ENCODE measurements around the gene GNG12. TPM values are rescaled to one million over a fixed set of nuclear protein-coding genes. Genes with fewer than 3 reads are reported as not detected.

Gene GNG12
- total RNA-seq, 2 experiments from 2014 or later = not detected

GRCh38 chr1:67860776-67861175, 27.5 kb upstream of the GNG12 start:
- ChIA-PET POLR2A (no interaction called here), CTCF (no interaction called here)
- intact Hi-C loops (cut with micrococcal nuclease) = no loop called here
- ATAC-seq (no peak), DNase-seq (no peak)
- peaks cover 22% of the 10 kb centered on the region for H3K27me3 Mint-ChIP-seq
- TF ChIP-seq, protein P1, sequence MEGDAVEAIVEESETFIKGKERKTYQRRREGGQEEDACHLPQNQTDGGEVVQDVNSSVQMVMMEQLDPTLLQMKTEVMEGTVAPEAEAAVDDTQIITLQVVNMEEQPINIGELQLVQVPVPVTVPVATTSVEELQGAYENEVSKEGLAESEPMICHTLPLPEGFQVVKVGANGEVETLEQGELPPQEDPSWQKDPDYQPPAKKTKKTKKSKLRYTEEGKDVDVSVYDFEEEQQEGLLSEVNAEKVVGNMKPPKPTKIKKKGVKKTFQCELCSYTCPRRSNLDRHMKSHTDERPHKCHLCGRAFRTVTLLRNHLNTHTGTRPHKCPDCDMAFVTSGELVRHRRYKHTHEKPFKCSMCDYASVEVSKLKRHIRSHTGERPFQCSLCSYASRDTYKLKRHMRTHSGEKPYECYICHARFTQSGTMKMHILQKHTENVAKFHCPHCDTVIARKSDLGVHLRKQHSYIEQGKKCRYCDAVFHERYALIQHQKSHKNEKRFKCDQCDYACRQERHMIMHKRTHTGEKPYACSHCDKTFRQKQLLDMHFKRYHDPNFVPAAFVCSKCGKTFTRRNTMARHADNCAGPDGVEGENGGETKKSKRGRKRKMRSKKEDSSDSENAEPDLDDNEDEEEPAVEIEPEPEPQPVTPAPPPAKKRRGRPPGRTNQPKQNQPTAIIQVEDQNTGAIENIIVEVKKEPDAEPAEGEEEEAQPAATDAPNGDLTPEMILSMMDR (IDR thresholded peaks at IDR 0.05) = no peak
- H3K27ac Mint-ChIP-seq = no peak overlapping the region
- H3K4me3 Mint-ChIP-seq = no peak overlapping the region
- H3K36me3 Mint-ChIP-seq (ENCODE audit: low read depth) = no peaks in the 10 kb centered on the region
- H3K4me1 Mint-ChIP-seq (ENCODE audit: low read depth) = no peaks in the 10 kb centered on the region
- H3K9me3 Mint-ChIP-seq = no peaks in the 10 kb centered on the region

GRCh38 chr1:67856921-67857320, 23.7 kb upstream of the GNG12 start:
- Mint-ChIP-seq H3K4me3 (no peak overlapping the region), H3K36me3 (ENCODE audit: low read depth) (no peaks in the 10 kb centered on the region), H3K27ac (no peak overlapping the region), H3K4me1 (ENCODE audit: low read depth) (no peaks in the 10 kb centered on the region), H3K27me3 (peaks cover 10% of the 10 kb centered on the region), H3K9me3 (no peaks in the 10 kb centered on the region)
- CTCF ChIA-PET = no interaction called here
- TF ChIP-seq, protein P1 (IDR thresholded peaks at IDR 0.05) = no peak
- DNase-seq (no peak), ATAC-seq (no peak)
- intact Hi-C loops (cut with micrococcal nuclease) = loop anchor here (10.0 kb wide), 1 partner anchor 158 kb away; no protein-coding TSS in a partner anchor
- POLR2A ChIA-PET = no interaction called here

GRCh38 chr1:67855961-67856360, 22.7 kb upstream of the GNG12 start:
- H3K4me3 Mint-ChIP-seq = no peak overlapping the region
- no peaks in the 10 kb centered on the region for H3K36me3 Mint-ChIP-seq (ENCODE audit: low read depth)
- H3K27me3 Mint-ChIP-seq = peaks cover 12% of the 10 kb centered on the region
- H3K9me3 Mint-ChIP-seq = no peaks in the 10 kb centered on the region
- ATAC-seq = no peak
- no peak for DNase-seq
- H3K27ac Mint-ChIP-seq = no peak overlapping the region
- TF ChIP-seq, protein P1 (IDR thresholded peaks at IDR 0.05) = no peak
- ChIA-PET CTCF (no interaction called here), POLR2A (no interaction called here)
- intact Hi-C loops (cut with micrococcal nuclease) = loop anchor here (10.0 kb wide), 1 partner anchor 159 kb away; no protein-coding TSS in a partner anchor
- no peaks in the 10 kb centered on the region for H3K4me1 Mint-ChIP-seq (ENCODE audit: low read depth)

GRCh38 chr1:67855444-67855843, 22.2 kb upstream of the GNG12 start:
- TF ChIP-seq, protein P1 (IDR thresholded peaks at IDR 0.05) = no peak

GRCh38 chr1:67853704-67854103, 20.4 kb upstream of the GNG12 start:
- ATAC-seq (no peak), DNase-seq (peak; percentile 49)
- H3K27ac Mint-ChIP-seq = no peak overlapping the region
- POLR2A ChIA-PET = no interaction called here
- TF ChIP-seq, protein P1 (IDR thresholded peaks at IDR 0.05) = peak; percentile 23
- no peaks in the 10 kb centered on the region for H3K36me3 Mint-ChIP-seq (ENCODE audit: low read depth)
- H3K4me1 Mint-ChIP-seq (ENCODE audit: low read depth) = no peaks in the 10 kb centered on the region
- no peak overlapping the region for H3K4me3 Mint-ChIP-seq
- H3K27me3 Mint-ChIP-seq = peaks cover 13% of the 10 kb centered on the region
- intact Hi-C loops (cut with micrococcal nuclease) = loop anchor here (5.0 to 10.0 kb wide), 2 partner anchors 161 to 259 kb away; no protein-coding TSS in a partner anchor
- H3K9me3 Mint-ChIP-seq = no peaks in the 10 kb centered on the region
- CTCF ChIA-PET = interaction anchor here (0.7 to 1.0 kb wide), 3 partner anchors 20 to 489 kb away, joined by 3 read pairs; no protein-coding TSS in a partner anchor

More at GRCh38 chr1:67855444-67855843, 22.2 kb upstream of the GNG12 start:
- Mint-ChIP-seq H3K4me1 (ENCODE audit: low read depth) (no peaks in the 10 kb centered on the region), H3K4me3 (no peak overlapping the region), H3K27me3 (peaks cover 12% of the 10 kb centered on the region), H3K36me3 (ENCODE audit: low read depth) (no peaks in the 10 kb centered on the region), H3K27ac (no peak overlapping the region), H3K9me3 (no peaks in the 10 kb centered on the region)
- ChIA-PET POLR2A (no interaction called here), CTCF (no interaction called here)
- intact Hi-C loops (cut with micrococcal nuclease) = loop anchor here (10.0 kb wide), 1 partner anchor 159 kb away; no protein-coding TSS in a partner anchor
- no peak for ATAC-seq
- DNase-seq = no peak
